Globus pallidus (tissue), 1 donor: ENCODE results near the gene CHTF18.
"Not testable (repeated sequence)": the region's sequence is repeated elsewhere in the genome, so short reads cannot be mapped to it uniquely, and the experiment has no call there.

Experiments
- DNase-seq: peaks from one replicate; pipeline ENCODE4 v3.0.0-alpha.2; 2015; ENCODE audit warnings: low spot score

The CHTF18 gene

DNA sequence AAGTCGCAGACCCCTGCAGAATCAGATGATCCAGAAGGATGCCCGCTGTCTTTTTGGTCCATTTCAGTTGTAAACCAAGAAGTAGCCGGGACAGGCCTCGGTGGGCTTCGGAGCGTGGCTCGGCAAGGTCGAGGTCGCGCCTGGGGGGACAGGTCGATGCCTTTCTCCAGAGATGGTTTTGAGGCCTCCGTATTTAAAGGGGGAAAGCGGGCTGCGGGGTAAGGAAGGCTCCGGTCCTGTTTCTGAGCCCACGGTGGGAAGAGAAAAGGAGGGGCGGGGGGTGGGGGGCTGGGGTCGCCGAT is 19.6 kb downstream of the CHTF18 start:
- no peak for DNase-seq

GRCh38 chr16:813204-813915 is 24.9 kb downstream of the CHTF18 start:
- peak; percentile 45 for DNase-seq

DNA sequence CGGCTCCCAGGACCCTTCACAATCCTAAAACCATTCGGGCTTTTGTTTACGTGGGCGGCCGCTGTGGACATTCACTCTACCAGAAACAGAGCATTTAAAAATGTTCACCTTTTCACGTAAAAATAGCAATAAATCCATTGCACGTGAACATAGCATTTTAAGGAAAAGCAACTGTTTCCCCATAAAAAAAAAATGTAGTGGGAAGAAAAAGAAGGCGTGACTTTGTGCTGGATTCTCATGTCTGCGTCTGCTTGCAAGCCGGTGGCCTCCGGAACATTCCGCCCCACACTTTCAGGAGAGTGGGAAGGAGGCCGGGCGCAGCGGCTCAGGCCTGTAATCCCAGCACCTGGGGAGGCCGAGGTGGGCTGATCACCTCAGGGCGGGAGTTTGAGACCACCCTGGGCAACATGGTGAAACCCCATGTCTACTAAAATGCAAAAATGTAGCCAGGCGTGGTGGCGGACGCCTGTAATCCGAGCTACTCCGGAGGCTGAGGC is 25.5 kb downstream of the CHTF18 start:
- DNase-seq, result no peak

GRCh38 chr16:814974-815373 is 26.6 kb downstream of the CHTF18 start:
- no peak for DNase-seq

- no peak for DNase-seq
Observed at GRCh38 chr16:815861-816260, 27.4 kb downstream of the CHTF18 start.

- DNase-seq, result no peak
Observed at GRCh38 chr16:817001-817906, 28.8 kb downstream of the CHTF18 start.

- DNase-seq, result no peak
Observed at GRCh38 chr16:818132-818531, 29.7 kb downstream of the CHTF18 start.

- DNase-seq, result no peak
Observed at GRCh38 chr16:818592-818991, 30.2 kb downstream of the CHTF18 start.

DNA sequence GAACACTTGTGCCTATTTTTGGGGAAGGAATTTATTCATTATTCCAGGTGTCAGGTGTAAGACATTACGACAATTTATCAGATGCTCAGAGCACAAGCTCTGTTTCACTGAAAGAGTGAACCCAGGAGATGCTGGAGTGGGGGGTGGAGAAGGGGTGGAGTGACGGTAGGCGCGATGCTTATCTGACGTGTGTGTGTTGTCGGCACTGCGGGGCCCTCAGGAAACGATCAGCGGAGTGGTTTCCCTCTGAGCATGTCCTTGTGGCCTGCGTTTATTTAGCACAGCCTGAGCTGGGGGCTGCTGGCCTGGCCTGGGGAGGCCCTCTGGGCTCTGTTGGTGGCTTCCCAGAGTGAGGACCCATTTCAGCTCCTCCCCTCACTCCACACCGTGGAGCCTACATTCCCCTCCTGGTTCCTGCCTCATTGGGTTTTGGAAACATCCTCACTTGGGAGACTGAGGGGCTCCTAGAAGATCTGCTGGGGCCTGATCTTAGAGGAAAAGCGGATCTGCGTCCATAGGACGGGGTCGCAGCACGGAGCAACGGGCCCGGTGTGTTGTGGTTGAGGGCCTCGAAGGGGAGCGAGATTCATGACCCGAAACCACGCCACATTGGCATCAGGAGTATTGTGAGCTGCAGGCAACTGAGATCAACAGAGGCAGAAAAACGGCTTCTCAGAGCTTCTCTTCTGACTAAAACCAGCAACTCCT is 31.1 kb downstream of the CHTF18 start:
- no peak for DNase-seq

DNA sequence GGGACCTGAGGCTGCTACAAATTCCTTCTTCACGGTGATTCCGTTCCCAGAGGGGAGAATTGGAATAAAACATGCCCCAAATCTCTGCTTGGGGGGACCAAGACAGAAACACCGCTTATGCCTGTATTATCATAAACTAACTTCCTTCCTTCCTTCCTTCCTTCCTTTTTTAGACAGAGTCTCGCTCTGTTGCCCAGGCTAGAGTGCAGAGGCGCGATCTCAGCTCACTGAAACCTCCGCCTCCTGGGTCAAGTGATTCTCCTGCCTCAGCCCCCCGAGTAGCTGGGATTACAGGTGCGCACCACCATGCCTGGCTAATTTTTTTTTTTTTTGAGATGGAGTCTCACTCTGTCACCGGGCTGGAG is 31.6 kb downstream of the CHTF18 start:
- DNase-seq, result not testable (repeated sequence)

- no peak for DNase-seq
Observed at GRCh38 chr16:820748-821147, 32.3 kb downstream of the CHTF18 start.

- DNase-seq, result no peak
Observed at GRCh38 chr16:821751-822150, 33.3 kb downstream of the CHTF18 start.

- no peak for DNase-seq
Observed at GRCh38 chr16:822174-822908, 33.9 kb downstream of the CHTF18 start.

DNA sequence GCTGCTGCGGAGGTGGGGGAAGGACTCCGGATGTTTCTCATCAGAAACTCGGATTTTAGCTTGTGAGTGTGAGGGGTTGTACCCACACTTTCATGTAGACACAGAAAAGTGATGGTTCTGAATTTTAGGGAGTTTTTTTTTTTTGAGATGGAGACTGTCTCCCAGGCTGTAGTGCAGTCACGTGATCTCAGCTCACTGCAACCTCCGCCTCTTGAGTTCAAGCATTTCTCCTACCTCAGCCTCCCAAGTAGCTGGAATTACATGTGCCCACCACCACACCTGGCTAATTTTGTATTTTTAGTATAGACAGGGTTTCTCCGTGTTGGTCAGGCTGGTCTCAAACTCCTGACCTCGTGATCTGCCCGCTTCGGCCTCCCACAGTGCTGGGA is 34.5 kb downstream of the CHTF18 start:
- no peak for DNase-seq

DNA sequence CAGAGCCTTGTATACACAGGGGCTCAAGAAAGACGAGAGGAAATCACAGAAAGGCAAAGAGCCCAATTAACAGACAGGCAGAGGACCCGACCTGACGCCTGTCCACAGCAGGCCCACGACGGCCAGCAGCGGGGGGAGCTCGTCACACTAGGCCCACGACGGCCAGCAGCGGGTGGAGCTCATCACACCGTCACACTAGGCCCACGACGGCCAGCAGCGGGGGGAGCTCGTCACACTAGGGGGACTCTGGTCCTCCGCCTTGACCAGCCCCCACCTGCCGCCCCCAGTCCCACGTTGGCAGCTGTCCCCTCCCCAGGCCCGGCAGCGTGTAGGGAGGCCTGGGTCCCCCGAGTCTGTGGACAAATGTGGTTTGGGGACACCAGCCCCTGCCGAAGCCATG is 35.8 kb downstream of the CHTF18 start:
- DNase-seq, result no peak

DNA sequence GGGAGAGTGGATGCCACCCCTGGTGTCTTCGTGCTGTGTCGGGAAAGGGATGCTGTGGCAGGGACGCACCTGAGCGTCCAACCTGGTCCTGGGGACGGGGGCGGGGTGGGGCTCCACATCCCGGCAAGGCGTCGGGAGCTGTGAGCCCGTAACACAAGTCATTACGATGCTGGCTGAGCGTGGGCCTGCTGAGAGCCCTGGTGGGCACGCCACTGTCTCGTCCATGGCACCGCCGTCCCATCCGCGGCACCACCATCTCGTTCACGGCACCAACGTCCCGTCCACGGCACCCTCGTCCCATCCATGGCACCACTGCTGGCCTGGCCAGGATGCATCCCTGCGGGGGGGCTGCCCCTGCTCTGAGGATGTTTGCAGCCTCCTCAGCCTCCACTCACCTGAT is 36.2 kb downstream of the CHTF18 start:
- DNase-seq, result no peak

DNA sequence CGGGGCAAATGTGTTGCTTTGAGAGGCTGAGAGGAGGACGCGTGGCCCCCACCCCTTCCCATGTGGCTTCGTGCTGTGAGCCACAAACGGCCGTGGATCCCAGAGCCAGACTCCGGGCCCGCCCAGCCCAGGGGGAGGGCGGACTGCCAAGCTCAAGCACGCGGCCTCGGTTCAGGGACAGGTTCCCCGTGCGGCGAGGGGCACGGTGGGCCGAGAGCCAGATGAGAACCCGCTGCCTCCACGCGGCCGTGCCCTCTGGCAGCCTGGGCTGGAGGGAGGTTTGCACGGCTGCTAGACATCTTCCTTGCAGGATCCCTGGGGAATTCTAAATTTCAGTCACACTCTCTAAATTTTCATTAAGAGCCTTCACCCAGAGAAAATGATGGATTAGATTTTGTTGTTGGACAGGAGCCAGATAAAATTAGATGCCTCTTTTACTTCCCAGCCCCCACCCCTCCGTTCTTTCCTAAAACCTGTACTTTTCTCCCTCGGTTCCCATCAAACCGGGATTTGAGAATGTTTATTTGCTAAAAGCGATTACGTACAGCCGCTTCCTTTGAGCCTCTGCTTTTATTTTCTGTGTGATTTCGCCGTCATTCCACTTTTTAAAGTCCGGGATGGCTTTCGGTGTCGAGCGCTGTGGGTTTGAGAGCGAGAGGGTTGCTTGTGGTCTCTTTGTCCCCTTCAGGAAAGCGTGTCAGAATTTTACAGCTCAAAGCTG is 37.1 kb downstream of the CHTF18 start:
- DNase-seq, result peak; percentile 26

GRCh38 chr16:827513-827912 is 39.1 kb downstream of the CHTF18 start:
- no peak for DNase-seq

DNA sequence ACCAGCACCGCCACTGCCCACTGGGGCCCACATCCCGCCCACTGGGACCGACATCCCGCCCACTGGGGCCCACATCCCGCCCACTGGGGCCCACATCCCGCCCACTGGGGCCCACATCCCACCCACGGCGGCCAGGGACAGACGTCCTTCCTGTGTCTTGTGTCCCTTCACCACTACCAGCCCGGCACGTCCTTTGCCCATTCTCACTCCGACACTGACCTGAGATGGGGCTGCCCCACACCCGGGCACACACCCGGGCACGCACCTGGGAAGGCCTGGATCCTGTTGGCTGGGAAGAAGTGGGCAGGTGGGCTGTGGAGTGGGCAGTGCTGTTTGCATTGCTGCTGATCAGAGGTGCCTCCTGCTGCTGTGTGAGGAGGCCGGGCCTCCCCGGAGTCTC is 40.5 kb downstream of the CHTF18 start:
- DNase-seq, result no peak

DNA sequence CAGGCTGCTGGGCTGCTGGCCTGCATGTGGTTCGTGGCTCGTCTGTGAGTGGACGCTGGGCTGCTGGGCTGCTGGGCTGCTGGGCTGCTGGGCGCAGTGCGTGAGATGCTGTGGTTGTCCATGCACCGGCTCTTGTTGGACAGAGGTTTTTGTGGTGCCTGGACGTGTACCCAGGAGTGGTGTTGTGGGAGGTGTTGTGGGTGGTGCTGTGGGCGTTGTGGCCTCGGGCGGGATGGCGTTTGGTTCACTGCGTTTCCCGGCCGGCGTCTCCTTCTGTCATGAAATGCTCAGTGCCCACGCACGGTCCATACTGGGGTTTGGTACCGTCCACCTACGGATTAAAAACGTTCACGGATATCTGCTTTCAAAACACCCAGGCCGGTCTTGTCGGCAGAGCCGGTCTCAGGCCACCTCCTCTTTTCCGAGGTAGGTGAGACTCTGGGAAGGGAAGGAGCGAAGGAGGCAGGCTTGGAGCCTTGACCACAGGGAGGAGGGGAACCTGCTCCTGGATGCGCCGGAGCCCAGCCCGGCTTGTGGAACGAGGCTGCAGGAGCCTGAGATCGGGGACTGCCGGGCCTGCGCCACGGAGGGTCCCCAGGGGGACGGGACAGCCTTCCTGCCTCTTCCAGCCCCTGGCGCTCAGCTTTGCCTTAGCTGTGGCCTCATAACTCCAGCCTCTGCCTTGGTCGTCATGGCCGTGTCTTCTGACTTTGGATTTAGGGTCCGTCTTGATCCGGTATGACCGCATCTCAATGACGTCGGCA is 41.9 kb downstream of the CHTF18 start:
- DNase-seq, result no peak
